GM12891 (cell line): ENCODE results near the gene NRXN2.

Experiments
- PAX5 ChIP-seq: IDR thresholded peaks from 2 replicates; pipeline ENCODE4 v1.6.1; 2011; ENCODE audit warnings: low read length, moderate library complexity, mild to moderate bottlenecking; ENCODE audit not compliant: insufficient read depth, severe bottlenecking
- POLR2A ChIP-seq: IDR thresholded peaks from 2 replicates; pipeline ENCODE4 v1.6.1; 2011; ENCODE audit warnings: low read depth, low read length, control low read depth
- POLR2AphosphoS5 ChIP-seq: IDR thresholded peaks from 2 replicates; pipeline ENCODE4 v1.6.1; 2011; ENCODE audit warnings: low read depth, low read length, control low read depth
- SPI1 ChIP-seq: IDR thresholded peaks from 2 replicates; pipeline ENCODE4 v1.6.1; 2011; ENCODE audit warnings: low read depth, low read length, control low read depth
- TAF1 ChIP-seq: IDR thresholded peaks from 2 replicates; pipeline ENCODE4 v1.6.1; 2011; ENCODE audit warnings: low read depth, low read length, control low read depth

DNA sequence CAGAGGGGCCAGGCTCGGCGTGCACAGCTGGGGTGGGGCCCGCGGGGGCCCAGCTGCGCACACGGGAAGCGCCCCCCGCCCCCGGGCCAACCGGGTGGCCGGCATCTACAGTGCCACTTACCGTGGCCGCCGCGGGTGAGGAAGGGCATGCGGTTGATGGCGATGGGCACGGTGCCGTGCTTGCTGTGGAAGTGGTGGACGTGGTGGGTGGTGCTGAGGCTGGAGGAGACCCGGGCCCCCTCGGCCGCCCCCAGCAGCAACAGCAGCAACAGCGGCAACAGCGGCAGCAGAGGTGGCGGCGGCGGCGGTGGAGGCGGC lies 80.6 kb downstream of the NRXN2 start:
- no peak for TF ChIP-seq POLR2AphosphoS5
- TF ChIP-seq SPI1, result no peak
- no peak for TF ChIP-seq POLR2A
- TF ChIP-seq TAF1, result no peak
- TF ChIP-seq PAX5, result no peak
